GM12875 (cell line): Measurements from ENCODE around the gene FAM181A.

Source experiments
- H3K4me3 ChIP-seq: one replicate; pipeline ENCODE4 v1.5.1; 2011; ENCODE audit warnings: low read depth, low read length, control low read depth
- CTCF ChIP-seq: IDR thresholded peaks from 2 replicates; pipeline ENCODE4 v1.5.1; 2011; ENCODE audit warnings: low read depth, mild to moderate bottlenecking, control low read depth, inconsistent platforms, low read length, moderate library complexity, borderline replicate concordance; ENCODE audit not compliant: insufficient read depth

FAM181A gene

GRCh38 chr14:93959239-93960107, 32.3 kb downstream of the FAM181A start:
- H3K4me3 ChIP-seq, result no peak overlapping the region
- no peak for TF ChIP-seq CTCF

- no peak overlapping the region for H3K4me3 ChIP-seq
- no peak for TF ChIP-seq CTCF
Measured at GRCh38 chr14:93960108-93960475, 32.9 kb downstream of the FAM181A start.

GRCh38 chr14:93960774-93961438, 33.8 kb downstream of the FAM181A start:
- H3K4me3 ChIP-seq, result no peak overlapping the region
- TF ChIP-seq CTCF, result no peak

- no peak overlapping the region for H3K4me3 ChIP-seq
- TF ChIP-seq CTCF, result no peak
Measured at GRCh38 chr14:93961620-93962019, 34.5 kb downstream of the FAM181A start.

- TF ChIP-seq CTCF, result no peak
- no peak overlapping the region for H3K4me3 ChIP-seq
Measured at GRCh38 chr14:93962701-93963601, 35.8 kb downstream of the FAM181A start.

GRCh38 chr14:93963692-93964091, 36.5 kb downstream of the FAM181A start:
- H3K4me3 ChIP-seq, result no peak overlapping the region
- no peak for TF ChIP-seq CTCF
